GM19099 (cell line): ENCODE results near the gene TMEM125.

Experiments used
- POLR2A ChIP-seq: IDR thresholded peaks from 3 replicates; pipeline ENCODE4 v1.6.1; 2011; ENCODE audit warnings: low read depth; ENCODE audit not compliant: insufficient read length; ENCODE audit errors: extremely low read depth

The TMEM125 gene

DNA sequence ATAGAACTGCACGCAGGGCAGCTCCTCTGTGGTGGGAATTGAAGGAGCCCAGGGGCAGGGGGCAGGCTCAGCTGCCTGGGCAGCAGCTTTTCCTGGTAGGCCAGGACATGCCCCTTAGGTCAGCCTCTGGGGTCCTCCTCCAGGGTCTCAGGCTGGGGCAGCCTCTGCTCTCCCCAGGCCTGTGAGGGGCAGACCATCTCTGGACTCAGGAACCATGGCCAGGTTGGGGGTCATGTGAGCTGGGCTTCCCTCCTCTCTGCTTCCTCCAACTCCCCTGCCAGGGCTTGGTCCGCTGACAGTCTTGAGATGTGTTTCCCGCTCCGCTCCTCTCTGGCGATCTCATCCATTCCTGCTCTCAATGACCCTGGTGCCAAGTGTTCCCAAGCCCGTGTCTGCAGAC, 9.9 kb downstream of the TMEM125 start:
- no peak for TF ChIP-seq POLR2A

DNA sequence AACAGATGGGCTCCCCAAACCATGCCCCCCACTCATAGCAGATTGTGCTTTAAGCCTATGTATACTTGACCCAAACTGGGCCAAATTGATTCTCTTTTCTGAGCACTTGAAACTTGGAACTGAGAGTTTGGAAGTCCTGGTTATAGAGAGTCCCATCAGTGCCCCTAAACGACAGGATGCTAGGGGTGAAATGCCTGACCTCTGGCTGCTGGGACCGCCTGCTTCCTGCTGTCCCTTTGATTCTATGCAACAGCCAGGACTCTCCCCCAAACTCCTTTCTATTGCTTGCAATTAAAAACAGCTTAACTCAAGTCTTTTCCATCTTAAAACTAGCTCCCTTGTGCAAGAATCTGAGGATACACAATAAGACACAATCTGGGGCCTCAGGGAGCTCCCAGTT, 10.9 kb downstream of the TMEM125 start:
- TF ChIP-seq POLR2A: no peak

- TF ChIP-seq POLR2A: no peak
These were observed 12.7 kb downstream of the TMEM125 start for GRCh38 chr1:43282220-43283195.

DNA sequence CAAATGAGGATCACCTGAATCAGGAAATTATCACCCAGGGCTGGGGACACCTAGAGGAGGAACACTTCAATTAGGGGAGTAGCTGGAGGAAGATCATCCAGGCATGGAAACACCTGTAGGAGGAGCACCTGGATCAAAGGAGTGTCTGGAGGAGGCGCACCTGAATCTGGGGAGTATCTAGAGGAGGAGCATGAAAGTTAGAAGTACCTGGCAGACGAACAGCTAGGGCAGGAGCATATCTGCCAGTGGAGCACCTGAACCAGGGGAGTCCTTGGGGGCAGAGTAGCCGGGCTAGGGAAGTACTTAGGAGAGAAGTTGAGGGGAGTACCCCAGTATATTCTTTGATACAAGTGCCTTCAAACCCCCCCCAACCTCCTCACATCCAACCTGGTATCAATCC, 14.3 kb downstream of the TMEM125 start:
- no peak for TF ChIP-seq POLR2A

- TF ChIP-seq POLR2A: no peak
These were observed 14.8 kb downstream of the TMEM125 start for GRCh38 chr1:43284546-43285110.

DNA sequence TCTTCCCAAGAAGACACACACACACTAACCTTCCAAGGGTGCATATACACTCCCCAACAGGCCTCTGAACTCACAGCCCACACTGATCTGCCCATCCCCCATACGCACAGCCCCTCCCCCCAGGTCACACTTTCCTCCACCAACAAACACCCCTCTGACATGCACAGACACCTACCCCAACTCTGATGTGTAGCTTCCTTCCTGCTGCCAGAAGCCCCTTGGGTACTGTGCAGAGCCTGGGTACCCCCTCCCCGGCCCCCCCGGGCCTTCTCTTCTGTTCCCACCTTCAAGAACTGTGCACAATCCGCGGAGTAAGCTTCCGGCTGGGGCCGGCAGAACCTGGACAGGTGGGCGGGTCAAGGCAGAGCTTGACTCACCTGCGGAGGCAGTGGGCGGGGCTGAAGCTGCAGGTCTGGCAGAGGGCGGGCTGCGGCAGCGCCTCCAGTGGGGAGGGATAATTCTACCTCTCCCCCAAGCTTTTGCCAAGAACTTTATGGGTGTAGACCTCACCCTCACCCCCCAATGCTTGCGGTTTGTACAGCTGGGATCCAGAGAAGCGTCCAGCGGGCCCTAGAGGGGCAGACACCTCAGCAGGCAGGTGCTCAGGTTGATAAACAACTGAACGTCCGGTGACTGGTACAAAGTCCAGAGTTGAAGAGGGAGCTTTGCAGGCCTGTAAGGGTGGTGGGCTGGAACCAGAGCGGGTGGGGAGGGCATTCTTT, 15.6 kb downstream of the TMEM125 start, which contains the start of gene C1orf210:
Gene C1orf210, minus strand, starts transcription at position 313 of the 722 bp plus-strand sequence. CDS start 2,311 bp downstream, outside the sequence.
- no peak for TF ChIP-seq POLR2A

- no peak for TF ChIP-seq POLR2A
These were observed 16.3 kb downstream of the TMEM125 start for GRCh38 chr1:43286115-43286514.

DNA sequence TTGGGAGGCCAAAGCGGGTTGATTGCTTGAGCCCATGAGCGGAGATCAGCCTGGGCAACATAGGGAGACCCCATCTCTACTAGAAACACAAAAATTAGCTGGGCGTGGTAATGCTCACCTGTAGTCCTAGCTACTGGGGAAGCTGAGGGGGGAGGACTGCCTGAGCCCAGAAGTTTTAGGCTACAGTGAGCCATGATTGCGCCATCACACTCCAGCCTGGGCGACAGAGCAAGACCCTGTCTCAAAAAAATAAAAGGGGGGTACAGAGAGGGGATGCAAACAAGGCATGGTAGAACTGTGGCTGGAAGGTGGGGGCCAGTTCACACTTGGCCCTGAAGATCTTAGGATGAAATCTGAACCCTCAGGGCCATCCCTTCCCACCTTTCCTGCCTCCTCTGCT, 16.8 kb downstream of the TMEM125 start:
- no peak for TF ChIP-seq POLR2A

- TF ChIP-seq POLR2A: no peak
These were observed 18.4 kb downstream of the TMEM125 start for GRCh38 chr1:43288058-43288784.

- TF ChIP-seq POLR2A: no peak
These were observed 19.3 kb downstream of the TMEM125 start for GRCh38 chr1:43288785-43289706.

DNA sequence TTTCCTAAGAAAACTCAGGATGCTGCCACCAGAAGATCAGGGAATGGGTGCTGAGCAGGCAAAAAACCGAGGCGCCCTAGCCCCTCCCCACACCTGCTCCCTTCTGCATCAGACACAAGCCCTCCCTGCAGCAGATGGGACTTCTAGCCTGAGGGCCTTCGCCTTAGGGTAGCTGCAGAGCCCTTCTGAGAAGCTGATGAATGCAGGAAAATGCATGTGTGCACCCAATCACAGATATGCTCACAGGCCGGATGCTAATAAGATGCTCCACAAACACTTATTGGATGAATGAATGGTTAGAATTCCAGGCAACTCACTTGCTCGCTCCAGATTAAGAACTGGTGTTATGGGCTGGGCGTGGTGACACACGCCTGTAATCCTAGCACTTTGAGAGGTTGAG, 22.4 kb downstream of the TMEM125 start:
- no peak for TF ChIP-seq POLR2A

GRCh38 chr1:43292679-43293078, 22.9 kb downstream of the TMEM125 start:
- no peak for TF ChIP-seq POLR2A

GRCh38 chr1:43293176-43293575, 23.4 kb downstream of the TMEM125 start:
- TF ChIP-seq POLR2A: no peak
